GM12878 (cell line): Measurements from ENCODE around the gene LRIT2. TPM values are rescaled to one million over a fixed set of nuclear protein-coding genes. Genes with fewer than 3 reads are reported as not detected.

ENCODE experiments used
- ATAC-seq: fragments of 200-7000 bp; cut with Tn5 transposase; 3 replicates; pipeline ENCODE4 v1.9.1; 2020; ENCODE audit warnings: mild to moderate bottlenecking, moderate library complexity
- BruUV-seq: library from RNA; stranded (reverse); fragments of 400-500 nt; replicated peaks from 2 replicates; lab custom pipeline; 2021; lab: Mats Ljungman, UMichigan
- CTCF ChIA-PET: fragments of 300-600 bp; sonication (Branson Sonifier 250); formaldehyde crosslinking; extraction: SDS; loops from one replicate; lab custom pipeline; 2021; ENCODE audit warnings: inconsistent platforms; lab: Yijun Ruan, JAX
- POLR2A ChIA-PET: fragments of 350-600 bp; formaldehyde crosslinking; extraction: SDS; loops from one replicate; lab custom pipeline; 2021; ENCODE audit warnings: inconsistent platforms; lab: Charles Lee
- RAD21 ChIA-PET: fragments of 300-600 bp; sonication (Branson Sonifier 250); formaldehyde crosslinking; loops from one replicate; lab custom pipeline; 2023; ENCODE audit warnings: antibody characterized with exemption; ENCODE audit not compliant: unreplicated experiment; lab: Charles Lee
- SMC1A ChIA-PET: fragments of 300-600 bp; sonication (Branson Sonifier 250); formaldehyde crosslinking; loops from one replicate; lab custom pipeline; 2023; ENCODE audit not compliant: unreplicated experiment, uncharacterized antibody; lab: Charles Lee
- DNase-seq: peaks from one replicate; pipeline ENCODE4 v3.0.0-alpha.2; 2011; ENCODE audit warnings: low read depth, low spot score
- FAIRE-seq: peaks from 3 replicates; lab custom pipeline; 2011; peaks lifted over from hg19 to GRCh38; lab: Jason Lieb, UNC
- H2AFZ ChIP-seq: 2 replicates; pipeline ENCODE4 v1.6.0; 2011; ENCODE audit warnings: low read depth, low read length, control low read depth; ENCODE audit not compliant: control insufficient read depth
- H3K27ac ChIP-seq: 2 replicates; pipeline ENCODE4 v1.5.1; 2011; ENCODE audit warnings: control low read depth; ENCODE audit not compliant: control insufficient read depth, insufficient read depth
- H3K27me3 ChIP-seq, 2 experiments: replicated peaks in 1 of 2; 2 replicates each; pipeline versions ENCODE4 v1.6.0 to v1.6.1; 2011; ENCODE audit warnings: low read length in 1 of 2; ENCODE audit not compliant: control insufficient read depth in 2 of 2, insufficient read depth in 2 of 2
- H3K36me3 ChIP-seq, 2 experiments: 2 replicates each; pipeline ENCODE4 v1.5.1; 2011; ENCODE audit warnings: low read length in 1 of 2; ENCODE audit not compliant: control insufficient read depth in 2 of 2, insufficient read depth in 2 of 2
- H3K4me1 ChIP-seq: 2 replicates; pipeline ENCODE4 v1.6.1; 2011; ENCODE audit warnings: mild to moderate bottlenecking, low read length, moderate library complexity, mixed read lengths; ENCODE audit not compliant: control insufficient read depth, insufficient read depth
- H3K4me2 ChIP-seq: 2 replicates; pipeline ENCODE4 v1.6.0; 2011; ENCODE audit warnings: control low read depth; ENCODE audit not compliant: control insufficient read depth, insufficient read depth
- H3K4me3 ChIP-seq: fragments of 200-600 bp; sonication (generic); 2 replicates; pipeline ENCODE4 v1.5.1; 2016
- H3K79me2 ChIP-seq: 2 replicates; pipeline ENCODE4 v1.6.0; 2011; ENCODE audit warnings: low read length; ENCODE audit not compliant: control insufficient read depth, insufficient read depth
- H3K9ac ChIP-seq: 2 replicates; pipeline ENCODE4 v1.8.0; 2011; ENCODE audit warnings: low read length, control low read depth, mixed read lengths; ENCODE audit not compliant: control insufficient read depth, insufficient read depth
- H3K9me3 ChIP-seq: replicated peaks from 3 replicates; pipeline ENCODE4 v1.5.1; 2011; ENCODE audit warnings: mild to moderate bottlenecking, low read length; ENCODE audit not compliant: control insufficient read depth, insufficient read depth
- H4K20me1 ChIP-seq: 2 replicates; pipeline ENCODE4 v1.6.0; 2011; ENCODE audit not compliant: control insufficient read depth, insufficient read depth
- CBFB ChIP-seq: IDR thresholded peaks from 2 replicates; pipeline ENCODE4 v1.6.1; 2016; ENCODE audit warnings: antibody characterized with exemption, low read depth
- HDGF ChIP-seq: fragments of 450-650 bp; IDR thresholded peaks from 2 replicates; pipeline ENCODE4 v1.6.1; 2016; ENCODE audit warnings: antibody characterized with exemption
- MLLT1 ChIP-seq: fragments of 450-650 bp; IDR thresholded peaks from 2 replicates; pipeline ENCODE4 v1.6.1; 2016; ENCODE audit warnings: mild to moderate bottlenecking
- NBN ChIP-seq: fragments of 450-650 bp; IDR thresholded peaks from 2 replicates; pipeline ENCODE4 v1.6.1; 2016
- RELB ChIP-seq: fragments of 450-650 bp; IDR thresholded peaks from 2 replicates; pipeline ENCODE4 v1.6.1; 2017; ENCODE audit warnings: low read depth, mild to moderate bottlenecking, moderate library complexity
- WGBS: methylation state at CpG from one replicate; pipeline ENCODE4 v1.1.6; 2016; ENCODE audit warnings: low lambda C conversion rate; ENCODE audit not compliant: insufficient replicate concordance, insufficient coverage; ENCODE audit errors: missing lambda C conversion rate; 5-methylcytosine and 5-hydroxymethylcytosine counted together
- in situ Hi-C: fragments of 300-500 bp; cut with MboI; formaldehyde crosslinking; loops from 9 replicates; pipeline ENCODE4 v1.14.3; 2018; ENCODE audit warnings: mixed read lengths
- intact Hi-C: fragments of 100-400 bp; cut with micrococcal nuclease; formaldehyde crosslinking; loops from one replicate; pipeline ENCODE4 v1.14.2; 2022; ENCODE audit not compliant: unreplicated experiment
- polyA plus RNA-seq, 11 experiments: library from polyadenylated mRNA; depleted of rRNA in 4 of 11; unstranded in 6 of 11; stranded (reverse) in 5 of 11; fragments of >200 nt; fragmentation: Nextera tagmentation in 4 of 11; fragmentation: Illumina TruSeq in 1 of 11; extraction: Ambion mirVana in 4 of 11; extraction: Trizol in 1 of 11; gene quantifications; 1 replicate in 1 of 11; 2 replicates in 10 of 11; pipeline versions ENCODE4 v1.2.1 to v1.2.3, GENCODE V29; 2011 to 2016; ENCODE audit warnings: inconsistent platforms in 2 of 11, missing spikeins in 2 of 11, low read depth in 1 of 11
- total RNA-seq, 4 experiments: library from RNA; depleted of rRNA in 3 of 4; stranded (reverse); fragments of >200 nt in 3 of 4; fragmentation: Illumina TruSeq in 1 of 4; extraction: Trizol in 1 of 4; gene quantifications; 2 replicates each; pipeline versions ENCODE4 v1.2.1 to v1.2.3, GENCODE V29; 2013 to 2021
- TF ChIP-seq, protein P1 (sequence below): fragments of 450-650 bp; IDR thresholded peaks from 2 replicates; pipeline ENCODE4 v1.6.1; 2016; ENCODE audit warnings: mild to moderate bottlenecking

The LRIT2 gene
- total and polyA plus RNA-seq, 10 of the 15 experiments (the other 5 are each of a cell fraction or from before 2014, with no cell fraction given), result not detected

GRCh38 chr10:84178160-84178609 is 47.2 kb downstream of the LRIT2 start:
- TF ChIP-seq MLLT1 (peak; percentile 64; the same call in 1 of the 2 replicates), NBN (peak; percentile 86), CBFB (no peak), HDGF (peak; percentile 98), RELB (peak; percentile 39; the same call in 1 of the 2 replicates)
- TF ChIP-seq, protein P1, sequence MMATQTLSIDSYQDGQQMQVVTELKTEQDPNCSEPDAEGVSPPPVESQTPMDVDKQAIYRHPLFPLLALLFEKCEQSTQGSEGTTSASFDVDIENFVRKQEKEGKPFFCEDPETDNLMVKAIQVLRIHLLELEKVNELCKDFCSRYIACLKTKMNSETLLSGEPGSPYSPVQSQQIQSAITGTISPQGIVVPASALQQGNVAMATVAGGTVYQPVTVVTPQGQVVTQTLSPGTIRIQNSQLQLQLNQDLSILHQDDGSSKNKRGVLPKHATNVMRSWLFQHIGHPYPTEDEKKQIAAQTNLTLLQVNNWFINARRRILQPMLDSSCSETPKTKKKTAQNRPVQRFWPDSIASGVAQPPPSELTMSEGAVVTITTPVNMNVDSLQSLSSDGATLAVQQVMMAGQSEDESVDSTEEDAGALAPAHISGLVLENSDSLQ, result peak; percentile 39
- peak overlapping the region; percentile 57; the same call in 1 of the 2 replicates for H2AFZ ChIP-seq
- POLR2A ChIA-PET, result interaction anchor here (1.1 to 2.4 kb wide), 2 partner anchors 11 to 17 kb away, joined by 3 to 10 read pairs; no protein-coding TSS in a partner anchor
- SMC1A ChIA-PET, result interaction anchor here (0.9 to 2.4 kb wide), 5 partner anchors 9 to 30 kb away, joined by 3 to 11 read pairs (median 6); no protein-coding TSS in a partner anchor
- RAD21 ChIA-PET, result interaction anchor here (1.1 to 1.3 kb wide), 2 partner anchors 11 to 13 kb away, joined by 3 read pairs; no protein-coding TSS in a partner anchor
- ATAC-seq, result no peak
- intact Hi-C loops (loop anchor here (10.0 kb wide), 1 partner anchor 1253 kb away; no protein-coding TSS in a partner anchor), in situ Hi-C loops (no loop called here)
- H3K4me3 ChIP-seq, result peak overlapping the region; percentile 38; the same call in 1 of the 2 replicates
- no peaks in the 10 kb centered on the region for H3K36me3 ChIP-seq
- no peak for FAIRE-seq
- H3K4me2 ChIP-seq, result peak overlapping the region; percentile 40
- no peaks in the 10 kb centered on the region for H4K20me1 ChIP-seq
- CTCF ChIA-PET, result interaction anchor here (1.2 to 6.4 kb wide), 2 partner anchors 27 to 30 kb away, joined by 4 to 35 read pairs; no protein-coding TSS in a partner anchor
- WGBS, result 73% methylated on average over 3 of the region's 3 CpGs
- no peaks in the 10 kb centered on the region for H3K27me3 ChIP-seq
- no peak overlapping the region for H3K27ac ChIP-seq
- no peak for DNase-seq
- H3K4me1 ChIP-seq, result peaks cover 36% of the 10 kb centered on the region
- no peaks in the 10 kb centered on the region for H3K9me3 ChIP-seq
- no peak overlapping the region for H3K9ac ChIP-seq
- no peaks in the 10 kb centered on the region; the same call in none of the 2 replicates for H3K79me2 ChIP-seq
- BruUV-seq, result no TSS peak
